GM18907 (cell line): ENCODE results near the gene PCED1B.
"Not testable (repeated sequence)": the region's sequence is repeated elsewhere in the genome, so short reads cannot be mapped to it uniquely, and the experiment has no call there.

Source experiments
- ATAC-seq: cut with Tn5 transposase; IDR thresholded peaks from one replicate; pipeline ENCODE4 v1.9.1; 2021; ENCODE audit warnings: mild to moderate bottlenecking, moderate library complexity; ENCODE audit not compliant: unreplicated experiment

PCED1B gene

DNA sequence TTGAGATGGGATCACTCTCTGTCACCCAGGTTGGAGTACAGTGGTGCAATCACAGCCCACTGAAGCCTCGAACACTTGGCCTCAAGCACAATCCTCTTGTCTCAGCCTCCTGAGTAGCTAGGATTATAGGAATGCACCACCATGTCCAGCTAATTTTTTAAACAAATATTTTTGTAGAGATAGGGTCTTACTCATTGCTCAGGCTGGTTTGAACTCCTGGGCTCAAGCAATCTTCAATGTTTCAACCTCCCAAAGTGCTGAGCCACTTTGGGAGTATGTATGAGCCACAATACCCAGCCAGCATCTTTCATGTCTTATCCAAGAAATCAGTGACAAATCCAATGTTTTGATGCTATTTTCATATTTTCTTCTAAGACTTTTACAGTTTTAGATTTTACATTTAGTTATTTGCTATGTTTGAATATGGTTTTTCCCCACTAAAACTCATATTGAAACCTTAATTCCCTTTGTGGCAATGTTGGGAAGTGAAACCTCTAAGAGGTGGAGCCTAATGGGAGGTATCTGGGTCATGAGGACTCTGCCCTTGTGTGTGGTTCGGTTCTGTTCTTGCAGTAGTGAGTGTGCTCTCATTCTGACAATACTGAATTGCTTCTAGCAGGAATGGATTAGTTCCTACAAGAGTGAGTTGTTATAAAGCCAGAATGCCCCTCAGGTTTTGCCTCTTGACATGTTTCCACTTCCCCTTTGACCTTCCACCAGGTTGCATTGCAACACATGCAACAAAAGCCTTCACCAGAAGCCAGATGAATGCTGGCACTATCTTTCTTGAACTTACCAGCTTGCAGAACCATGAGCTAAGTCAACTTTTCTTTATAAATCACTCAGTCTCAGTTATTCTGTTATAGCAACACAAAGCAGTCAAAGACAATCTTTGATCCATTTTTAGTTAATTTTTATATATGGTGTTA, 81.2 kb downstream of the PCED1B start:
- ATAC-seq: no peak

DNA sequence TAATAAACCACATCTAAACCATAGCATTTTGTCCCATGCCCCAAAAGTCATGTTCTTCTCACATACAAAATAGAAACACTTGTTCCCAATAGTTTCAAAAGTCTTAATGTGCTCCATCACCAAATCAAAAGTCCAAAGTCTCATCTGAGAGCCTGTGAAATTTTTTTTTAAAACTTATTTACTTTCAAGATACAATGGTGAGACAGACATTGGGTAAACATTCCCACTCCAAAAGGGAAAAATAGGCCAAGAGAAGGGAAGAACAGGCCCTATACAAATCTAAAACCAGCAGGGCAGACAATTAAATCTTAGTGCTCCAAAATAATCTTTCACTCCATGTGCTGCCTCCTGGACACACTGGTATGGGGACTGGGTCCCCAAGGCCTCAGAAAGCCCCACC, 84.7 kb downstream of the PCED1B start:
- ATAC-seq: no peak

DNA sequence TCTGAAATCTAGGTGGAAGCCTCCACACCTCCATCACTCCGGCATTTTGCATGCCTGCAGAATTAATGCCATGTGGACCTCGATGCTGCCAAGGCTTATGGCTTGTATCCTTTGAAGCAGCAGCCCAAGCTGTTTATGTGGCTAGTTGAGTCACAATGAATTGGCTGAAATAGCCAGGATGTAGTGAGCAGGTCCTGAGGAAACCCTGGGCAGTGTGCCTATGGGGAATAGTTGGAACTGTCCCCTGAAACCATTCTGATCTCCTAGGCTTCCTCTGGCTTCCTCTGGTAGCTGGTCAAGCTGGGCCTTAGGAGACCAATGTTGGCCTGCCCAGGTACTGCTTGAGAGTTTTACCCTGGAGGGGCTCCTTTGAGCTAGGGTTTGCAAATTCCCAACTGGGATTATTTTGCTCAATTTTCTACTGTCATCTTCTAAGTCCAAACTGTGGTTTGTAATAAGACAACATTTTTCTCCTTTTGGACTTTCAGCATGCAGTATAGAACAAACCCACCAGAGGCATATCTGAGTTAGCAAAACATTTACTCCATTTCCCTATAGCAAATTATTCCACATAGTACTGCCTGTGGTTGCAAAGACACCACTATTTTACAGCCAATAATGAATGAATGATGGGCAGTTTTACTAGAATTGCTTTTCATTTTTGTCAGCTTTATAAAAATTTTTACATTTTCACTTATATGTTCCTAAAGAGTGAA, 85.5 kb downstream of the PCED1B start:
- ATAC-seq: no peak

DNA sequence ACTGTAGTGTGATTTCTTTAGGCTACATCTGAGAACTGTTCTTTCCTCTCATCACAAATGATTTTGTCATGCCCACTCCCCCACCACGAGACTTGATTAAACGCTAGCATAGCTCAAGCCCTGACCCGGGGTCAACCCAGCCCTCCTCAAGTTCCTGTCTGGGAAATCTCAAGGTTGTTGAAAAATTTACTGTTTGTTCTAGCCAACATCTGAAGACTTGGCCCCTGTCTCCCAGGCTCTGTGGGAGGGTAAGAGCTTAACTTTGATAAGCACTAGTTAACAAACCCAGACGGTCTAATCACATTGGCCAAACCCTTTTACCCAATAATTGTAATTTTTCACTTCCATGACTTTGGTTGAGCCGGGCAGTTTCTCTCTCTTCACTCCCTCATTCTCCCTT, 86.5 kb downstream of the PCED1B start:
- ATAC-seq: no peak

DNA sequence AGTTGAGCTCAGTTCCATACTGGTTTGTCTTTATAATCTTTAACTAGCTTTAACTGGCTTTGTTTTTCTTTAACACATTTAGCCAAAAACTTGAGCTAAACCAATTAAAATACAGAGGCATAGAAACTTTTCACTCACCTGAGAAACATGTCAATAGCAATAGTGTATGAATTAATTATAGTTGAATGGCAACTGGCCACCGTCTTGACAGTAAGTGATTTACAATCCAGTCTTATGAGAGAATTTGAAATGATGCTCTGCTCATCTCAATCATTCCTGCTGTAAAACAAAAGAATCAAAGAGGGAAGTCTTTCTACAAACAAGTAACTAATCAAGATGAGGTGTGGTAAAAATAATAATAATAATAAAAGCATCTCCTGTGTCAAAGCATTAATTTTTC, 86.9 kb downstream of the PCED1B start:
- ATAC-seq: no peak

DNA sequence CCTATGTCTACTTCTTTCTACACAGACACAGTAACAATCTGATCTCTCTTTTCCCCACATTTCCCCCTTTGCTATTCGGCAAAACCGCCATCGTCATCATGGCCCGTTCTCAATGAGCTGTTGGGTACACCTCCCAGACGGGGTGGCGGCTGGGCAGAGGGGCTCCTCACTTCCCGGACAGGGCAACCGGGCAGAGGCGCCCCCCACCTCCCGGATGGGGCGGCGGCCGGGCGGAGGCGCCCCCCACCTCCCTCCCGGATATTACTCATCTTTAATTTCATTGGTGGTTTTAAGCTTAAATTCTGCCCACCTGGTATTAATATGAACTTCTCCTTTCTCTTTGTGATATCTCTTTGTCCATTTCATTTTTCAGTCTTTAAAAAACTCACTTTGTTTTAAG, 90.9 kb downstream of the PCED1B start:
- ATAC-seq: not testable (repeated sequence)

DNA sequence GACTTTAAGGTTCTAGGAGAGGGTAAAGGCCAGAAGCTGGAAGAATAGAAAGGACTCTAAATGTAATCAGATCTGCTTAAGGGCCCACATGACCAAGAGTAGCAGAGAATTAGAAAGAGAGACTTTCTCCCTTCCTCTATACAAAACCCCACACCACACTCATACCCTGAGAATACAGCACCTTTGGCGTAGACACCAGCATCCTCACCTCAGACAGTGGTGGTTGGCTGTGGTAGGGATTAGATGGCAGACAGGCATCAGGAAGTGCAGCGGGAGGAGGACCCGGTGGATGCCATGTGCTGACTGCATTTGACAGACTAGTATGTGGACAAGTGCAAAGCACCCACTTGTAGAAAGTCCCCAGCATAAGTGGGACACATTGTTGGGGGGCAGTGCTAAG, 98.6 kb downstream of the PCED1B start:
- no peak for ATAC-seq

DNA sequence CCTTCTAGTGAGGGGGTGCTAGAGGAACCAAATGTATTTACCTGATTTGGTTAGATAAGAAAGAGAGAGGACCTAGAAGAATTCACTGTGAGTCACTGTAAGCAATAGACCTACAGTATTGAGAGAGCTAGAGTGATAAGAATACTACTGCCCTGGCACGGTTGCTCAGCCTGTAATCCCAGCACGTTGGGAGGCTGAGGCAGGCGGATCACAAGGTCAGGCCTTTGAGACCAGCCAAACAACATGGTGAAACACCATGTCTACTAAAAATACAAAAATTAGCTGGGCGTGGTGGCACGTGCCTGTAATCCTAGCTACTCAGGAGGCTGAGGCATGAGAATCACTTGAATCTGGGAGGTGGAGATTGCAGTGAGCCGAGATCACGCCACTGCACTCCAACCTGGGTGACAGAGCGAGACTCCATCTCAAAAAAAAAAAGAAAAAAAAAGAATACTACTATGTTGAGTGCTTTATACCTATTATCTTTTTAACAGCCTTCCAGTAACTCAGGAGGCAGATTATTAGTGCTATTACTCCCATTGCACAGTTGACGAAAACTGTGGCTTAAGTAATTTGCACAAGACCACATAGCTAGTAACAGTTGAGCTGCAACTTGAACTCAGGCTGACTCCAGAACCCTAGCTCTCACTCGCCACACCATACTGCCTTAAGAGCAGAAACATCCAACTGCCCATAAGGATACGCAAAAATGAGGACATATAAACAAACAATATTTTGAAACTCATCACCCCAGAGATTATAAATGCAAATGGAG, 102.9 kb downstream of the PCED1B start:
- not testable (repeated sequence) for ATAC-seq

DNA sequence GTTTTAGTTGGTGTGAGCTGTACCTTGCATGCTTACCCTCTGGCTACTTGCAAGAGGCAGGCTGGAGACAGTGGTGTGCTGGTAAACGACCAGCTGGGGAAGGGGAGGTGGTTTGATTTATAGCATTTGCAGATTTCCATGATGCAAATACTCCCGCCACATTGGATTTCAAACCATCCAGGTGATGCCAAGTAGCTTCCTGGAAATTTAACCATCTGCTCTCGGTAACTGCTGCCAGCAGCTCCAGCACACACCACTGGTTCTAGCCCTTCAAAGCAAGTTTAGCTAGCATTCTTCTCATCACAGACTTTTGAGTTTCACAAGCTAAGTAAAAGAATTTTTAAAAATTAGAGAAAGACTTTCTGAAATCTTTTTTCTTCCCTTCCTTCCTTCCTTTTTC, 104.8 kb downstream of the PCED1B start:
- no peak for ATAC-seq

DNA sequence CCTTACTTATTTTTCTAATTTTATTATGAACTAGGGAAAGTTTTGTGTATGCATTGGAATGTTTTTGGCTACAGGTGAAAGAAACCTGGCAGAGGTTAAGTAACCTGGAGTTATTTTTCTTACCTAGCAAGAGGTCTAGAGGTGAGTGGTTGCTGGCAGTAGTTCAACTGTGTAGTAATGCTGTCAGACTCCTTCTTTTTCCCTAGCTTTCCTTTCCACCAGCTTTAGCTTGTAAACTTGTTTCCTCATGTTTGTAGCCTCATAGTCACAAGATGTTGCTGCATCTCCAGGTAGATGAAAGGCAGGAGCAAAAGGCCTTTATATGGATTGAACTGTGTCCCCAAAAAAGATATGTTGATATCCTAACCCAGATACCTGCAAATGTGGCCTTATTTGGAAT, 105.4 kb downstream of the PCED1B start:
- ATAC-seq: no peak

DNA sequence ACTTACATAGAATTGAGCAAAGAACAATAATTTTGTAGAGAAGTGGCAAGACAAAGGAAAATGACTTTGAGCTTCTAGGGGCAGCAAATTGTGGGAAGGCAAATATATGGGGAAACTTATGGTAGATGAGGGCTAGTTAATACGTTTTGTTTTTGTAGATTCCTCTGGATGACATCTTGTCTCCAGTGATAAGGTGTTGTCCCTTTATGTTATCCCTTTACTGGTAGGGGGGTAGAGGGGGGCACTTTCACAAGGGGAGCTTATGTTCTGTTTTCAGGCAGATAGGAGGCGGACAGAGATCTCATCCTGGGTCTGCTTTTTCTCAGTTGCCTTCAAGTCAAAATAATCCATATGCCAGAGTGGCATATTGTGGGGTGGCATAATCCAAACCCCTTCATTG, 106.8 kb downstream of the PCED1B start:
- no peak for ATAC-seq

DNA sequence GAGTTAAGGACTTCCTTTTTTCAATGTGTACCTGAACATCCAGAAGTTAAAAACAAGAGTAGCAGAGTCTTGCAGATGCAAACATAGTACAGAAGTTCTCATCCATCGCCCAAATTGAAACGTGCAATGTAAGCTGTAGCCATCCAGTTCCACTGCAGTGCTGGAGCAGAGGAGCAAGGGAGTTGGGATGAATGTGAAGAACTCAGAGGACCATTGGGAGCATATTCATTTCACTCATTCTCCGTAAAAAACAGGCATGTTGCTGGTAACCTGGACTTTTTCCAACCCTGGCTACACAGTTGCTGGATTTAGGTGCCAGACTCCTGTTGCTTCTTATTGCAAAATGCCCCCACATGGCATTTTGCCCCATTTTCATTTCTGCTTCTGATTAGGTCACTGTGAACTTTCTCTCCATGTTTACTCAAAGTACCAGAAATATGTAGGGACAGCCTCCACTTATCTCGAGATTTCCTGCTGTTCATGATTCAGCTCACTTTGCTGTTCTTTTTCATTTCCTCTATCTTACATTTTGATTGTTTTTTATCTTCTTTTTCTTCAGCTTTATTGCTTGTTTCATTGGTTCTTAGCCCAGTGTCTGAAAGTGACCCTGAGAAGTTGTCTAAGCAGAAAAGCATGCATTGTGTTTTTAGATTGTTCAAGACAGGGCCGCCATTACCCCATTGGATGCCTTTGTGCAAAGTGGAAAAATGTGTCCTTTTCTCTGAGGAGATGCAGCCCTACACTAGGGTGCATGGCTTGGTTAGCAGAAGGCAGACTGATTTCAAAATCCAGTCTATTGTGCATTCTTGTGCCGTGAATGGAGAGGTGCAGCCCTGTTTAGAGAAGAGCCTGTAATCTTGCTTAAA, 109.4 kb downstream of the PCED1B start:
- no peak for ATAC-seq

DNA sequence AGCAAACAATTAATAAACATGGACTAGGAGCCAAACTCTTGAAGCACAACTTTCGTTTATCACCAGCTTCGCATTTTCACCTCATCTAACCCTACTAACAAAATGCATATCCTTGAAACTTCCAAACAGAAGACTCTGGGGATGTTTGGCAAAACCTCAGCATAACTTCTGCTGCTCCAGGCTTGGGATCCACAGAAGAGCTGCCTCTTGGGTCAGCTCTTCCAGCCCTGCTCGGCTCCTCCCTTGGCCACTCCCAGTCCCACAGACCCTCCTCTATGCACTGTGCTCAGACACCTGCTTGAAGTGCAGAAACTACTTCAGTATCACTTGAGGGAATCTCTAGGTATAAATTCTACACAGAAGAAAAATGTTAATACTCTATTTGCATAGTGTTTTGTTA, 110.3 kb downstream of the PCED1B start:
- no peak for ATAC-seq

DNA sequence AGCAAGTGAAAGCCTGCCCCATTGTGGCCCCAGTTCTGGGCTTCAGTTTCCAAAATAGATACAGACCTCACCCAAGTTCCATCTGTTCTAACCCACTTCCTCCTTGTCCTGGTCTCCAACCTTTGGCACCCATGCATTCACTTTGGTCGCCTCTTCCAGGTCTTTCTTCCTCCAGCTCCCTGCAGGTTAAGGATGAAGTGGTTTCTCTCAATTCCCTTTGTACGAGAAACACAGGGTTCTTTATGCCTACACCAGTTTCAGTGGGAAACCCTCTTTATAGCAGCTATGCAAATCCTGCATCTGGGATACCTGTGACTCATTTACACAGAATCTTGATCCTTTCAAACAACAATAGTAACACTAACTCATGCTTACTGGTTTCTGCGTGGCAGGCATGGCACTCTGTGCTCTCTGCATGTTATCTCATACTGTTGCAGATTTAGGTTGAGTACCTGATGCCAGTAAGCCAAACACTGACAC, 110.9 kb downstream of the PCED1B start:
- no peak for ATAC-seq

DNA sequence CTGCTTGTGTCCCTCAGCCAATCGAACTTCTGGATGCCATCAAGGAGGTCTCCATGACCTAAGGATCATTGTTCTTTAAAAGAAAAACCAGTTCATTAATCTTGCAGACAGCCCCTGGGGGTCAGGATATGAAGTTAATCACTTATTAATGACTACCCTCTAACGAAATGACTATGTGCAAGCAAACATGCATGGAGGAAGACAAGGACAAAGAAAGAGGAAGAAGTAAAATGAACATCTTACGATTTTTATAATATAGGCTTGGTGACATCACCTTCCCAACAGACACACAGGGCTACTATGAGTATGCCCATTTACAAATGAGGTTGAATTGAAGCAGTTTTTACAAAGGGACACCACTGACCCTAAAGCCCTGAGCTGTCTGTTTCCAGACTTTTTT, 111.5 kb downstream of the PCED1B start:
- no peak for ATAC-seq

DNA sequence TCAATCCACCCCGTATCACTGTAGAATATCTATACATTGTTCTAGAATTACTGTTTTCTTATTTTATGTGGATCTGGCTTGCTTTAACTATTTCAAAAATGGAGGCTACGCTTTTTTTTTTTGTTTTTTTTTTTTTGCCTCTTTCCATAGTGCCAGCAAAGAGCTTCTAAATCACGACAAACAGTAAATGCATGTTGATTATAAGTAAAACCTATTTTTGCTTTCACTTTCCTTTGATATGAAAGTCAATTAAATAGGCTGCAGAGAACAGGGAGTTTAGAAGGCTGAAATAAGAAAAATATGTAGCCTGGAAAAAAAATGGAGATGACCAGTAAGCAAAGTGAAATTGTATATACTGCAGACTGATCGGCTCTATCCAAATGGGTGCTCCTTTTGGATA, 112.6 kb downstream of the PCED1B start:
- no peak for ATAC-seq

DNA sequence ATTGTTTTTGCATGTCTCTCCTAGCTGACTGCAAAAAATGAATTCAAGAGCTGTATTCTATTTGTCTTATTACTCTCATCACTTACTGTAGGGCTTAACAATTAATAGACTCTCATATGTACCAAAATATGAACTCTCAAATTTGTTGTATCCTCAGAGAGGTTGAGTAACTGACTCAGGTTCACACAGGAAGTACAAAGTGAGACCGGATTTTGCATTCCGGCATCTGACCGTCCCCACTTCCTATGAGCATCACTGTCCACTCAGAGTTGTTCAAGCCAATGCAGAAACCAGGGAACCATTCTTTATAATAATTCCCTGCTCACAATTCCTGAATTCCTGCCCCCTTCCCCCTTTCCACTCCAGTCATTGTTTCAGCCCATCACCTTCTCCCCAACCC, 113.6 kb downstream of the PCED1B start:
- ATAC-seq: no peak

DNA sequence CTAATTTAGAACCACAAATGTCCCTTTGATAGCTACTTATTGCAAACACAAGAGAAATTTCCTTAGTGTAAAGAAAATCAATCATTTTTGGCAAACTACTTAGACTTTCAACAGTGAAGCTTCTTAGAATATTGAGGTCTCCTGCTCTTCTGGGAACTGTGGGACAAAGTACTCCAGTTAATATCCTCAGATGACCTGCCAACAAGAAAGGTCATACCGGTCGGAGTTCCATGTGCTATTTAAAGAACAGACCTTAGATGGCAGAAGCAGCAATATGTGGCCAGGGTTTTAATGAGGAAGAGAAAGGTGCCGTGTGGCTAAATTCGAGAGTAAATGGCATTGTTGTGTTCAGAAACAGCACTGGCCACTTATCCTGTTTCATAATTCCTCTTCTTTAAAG, 115.1 kb downstream of the PCED1B start:
- no peak for ATAC-seq

DNA sequence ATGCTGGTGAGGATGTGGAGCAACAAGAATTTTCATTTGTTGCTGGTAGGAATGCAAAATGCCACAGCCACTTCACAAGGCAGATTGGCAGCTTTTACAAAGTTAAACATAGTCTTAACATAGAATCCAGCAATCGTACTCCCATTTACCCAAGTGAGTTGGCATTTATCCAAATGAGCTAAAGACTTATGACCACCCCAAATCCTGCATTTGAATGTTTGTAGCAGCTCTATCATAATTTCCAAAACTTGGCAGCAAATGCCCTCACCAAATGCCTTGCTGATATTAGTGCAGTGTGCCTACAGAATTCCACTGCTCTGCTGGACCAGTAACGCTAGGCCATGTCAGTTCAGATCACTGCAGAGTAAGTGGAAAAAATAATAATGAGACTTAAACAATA, 121.0 kb downstream of the PCED1B start:
- ATAC-seq: no peak

DNA sequence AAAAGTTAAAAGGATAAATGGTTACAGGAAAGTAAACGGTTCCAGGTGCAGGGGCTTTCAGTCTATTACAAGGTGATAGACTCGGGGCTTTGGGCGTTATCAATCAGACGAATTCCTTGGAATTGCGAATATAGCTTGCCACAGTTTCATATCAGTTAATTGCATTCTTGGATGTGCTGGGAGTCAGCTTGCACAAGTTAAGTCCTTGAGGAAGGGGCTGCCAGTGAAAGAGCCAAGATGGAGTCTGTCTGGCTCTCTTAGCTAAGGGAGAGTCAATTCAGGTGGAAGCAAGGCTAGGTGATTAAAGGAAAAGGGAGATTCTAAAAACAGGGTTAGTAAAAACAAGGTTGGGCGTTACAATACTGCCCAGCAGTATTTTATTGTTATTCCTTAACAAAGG, 121.8 kb downstream of the PCED1B start:
- not testable (repeated sequence) for ATAC-seq
